Left ventricle myocardium inferior (tissue), 1 donor: ENCODE data around the gene NECTIN2. TPM values are rescaled to one million over a fixed set of nuclear protein-coding genes. Genes with fewer than 3 reads are reported as not detected.

ENCODE experiments used
- DNase-seq: peaks from one replicate; pipeline ENCODE4 v3.0.0-alpha.2; 2020
- H3K27ac ChIP-seq: fragments of 200-600 bp; replicated peaks from 2 replicates; pipeline ENCODE4 v1.8.0; 2021
- H3K27me3 ChIP-seq: fragments of 200-600 bp; 2 replicates; pipeline ENCODE4 v1.8.0; 2021; ENCODE audit warnings: low read depth
- H3K36me3 ChIP-seq: fragments of 200-600 bp; 2 replicates; pipeline ENCODE4 v1.8.0; 2021
- H3K4me1 ChIP-seq: fragments of 200-600 bp; 2 replicates; pipeline ENCODE4 v1.8.0; 2021
- H3K4me3 ChIP-seq: fragments of 200-600 bp; 2 replicates; pipeline ENCODE4 v1.8.0; 2021; ENCODE audit warnings: mild to moderate bottlenecking, moderate library complexity
- H3K9me3 ChIP-seq: fragments of 200-600 bp; replicated peaks from 2 replicates; pipeline ENCODE4 v1.8.0; 2021
- intact Hi-C: fragments of 100-400 bp; cut with micrococcal nuclease; formaldehyde crosslinking; loops from one replicate; pipeline ENCODE4 v1.11.0; 2022
- total RNA-seq: library from RNA; stranded (reverse); fragmentation: NEBNext Ultra II Directional; extraction: Animal tissue kit (Norgen Biotek cat#: 25700); gene quantifications from one replicate; pipeline ENCODE4 v1.2.1, GENCODE V29; 2021
- TF ChIP-seq, protein P1 (sequence below): fragments of 200-600 bp; IDR thresholded peaks from 2 replicates; pipeline ENCODE4 v1.8.0; 2021; ENCODE audit warnings: antibody characterized with exemption, mild to moderate bottlenecking, borderline replicate concordance
- donor health status: DM: no; HTN: yes; CAD: no; lungs with severe emphysema.

Gene NECTIN2
- total RNA-seq, 1 donor from 2014 or later = 40.7 TPM

DNA sequence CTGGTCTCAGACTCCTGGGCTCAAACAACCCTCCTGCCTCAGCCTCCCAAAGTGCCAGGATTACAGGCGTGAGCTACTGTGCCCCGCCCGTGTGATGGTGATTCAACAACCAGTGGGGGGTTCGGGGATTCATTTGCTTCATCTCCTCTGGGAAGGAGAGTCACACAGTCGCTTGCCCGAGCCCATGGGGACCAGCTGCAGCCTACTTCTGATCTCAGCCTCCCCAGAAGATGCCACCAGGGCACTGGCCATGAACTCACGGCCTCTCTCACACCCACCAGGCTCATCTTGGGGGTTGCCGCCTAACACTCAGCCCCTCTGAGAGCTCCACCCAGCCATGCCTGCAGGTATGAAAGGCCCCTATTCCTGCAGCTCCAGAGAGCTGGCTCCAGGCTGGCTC lies 51.7 kb downstream of the NECTIN2 start:
- intact Hi-C loops = no loop called here
- Histone ChIP-seq H3K27me3 (no peaks in the 10 kb centered on the region), H3K36me3 (peaks cover 91% of the 10 kb centered on the region), H3K27ac (no peak overlapping the region), H3K4me3 (no peak overlapping the region), H3K4me1 (peaks cover 5% of the 10 kb centered on the region), H3K9me3 (no peaks in the 10 kb centered on the region)
- DNase-seq = no peak
- TF ChIP-seq, protein P1, sequence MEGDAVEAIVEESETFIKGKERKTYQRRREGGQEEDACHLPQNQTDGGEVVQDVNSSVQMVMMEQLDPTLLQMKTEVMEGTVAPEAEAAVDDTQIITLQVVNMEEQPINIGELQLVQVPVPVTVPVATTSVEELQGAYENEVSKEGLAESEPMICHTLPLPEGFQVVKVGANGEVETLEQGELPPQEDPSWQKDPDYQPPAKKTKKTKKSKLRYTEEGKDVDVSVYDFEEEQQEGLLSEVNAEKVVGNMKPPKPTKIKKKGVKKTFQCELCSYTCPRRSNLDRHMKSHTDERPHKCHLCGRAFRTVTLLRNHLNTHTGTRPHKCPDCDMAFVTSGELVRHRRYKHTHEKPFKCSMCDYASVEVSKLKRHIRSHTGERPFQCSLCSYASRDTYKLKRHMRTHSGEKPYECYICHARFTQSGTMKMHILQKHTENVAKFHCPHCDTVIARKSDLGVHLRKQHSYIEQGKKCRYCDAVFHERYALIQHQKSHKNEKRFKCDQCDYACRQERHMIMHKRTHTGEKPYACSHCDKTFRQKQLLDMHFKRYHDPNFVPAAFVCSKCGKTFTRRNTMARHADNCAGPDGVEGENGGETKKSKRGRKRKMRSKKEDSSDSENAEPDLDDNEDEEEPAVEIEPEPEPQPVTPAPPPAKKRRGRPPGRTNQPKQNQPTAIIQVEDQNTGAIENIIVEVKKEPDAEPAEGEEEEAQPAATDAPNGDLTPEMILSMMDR = no peak

DNA sequence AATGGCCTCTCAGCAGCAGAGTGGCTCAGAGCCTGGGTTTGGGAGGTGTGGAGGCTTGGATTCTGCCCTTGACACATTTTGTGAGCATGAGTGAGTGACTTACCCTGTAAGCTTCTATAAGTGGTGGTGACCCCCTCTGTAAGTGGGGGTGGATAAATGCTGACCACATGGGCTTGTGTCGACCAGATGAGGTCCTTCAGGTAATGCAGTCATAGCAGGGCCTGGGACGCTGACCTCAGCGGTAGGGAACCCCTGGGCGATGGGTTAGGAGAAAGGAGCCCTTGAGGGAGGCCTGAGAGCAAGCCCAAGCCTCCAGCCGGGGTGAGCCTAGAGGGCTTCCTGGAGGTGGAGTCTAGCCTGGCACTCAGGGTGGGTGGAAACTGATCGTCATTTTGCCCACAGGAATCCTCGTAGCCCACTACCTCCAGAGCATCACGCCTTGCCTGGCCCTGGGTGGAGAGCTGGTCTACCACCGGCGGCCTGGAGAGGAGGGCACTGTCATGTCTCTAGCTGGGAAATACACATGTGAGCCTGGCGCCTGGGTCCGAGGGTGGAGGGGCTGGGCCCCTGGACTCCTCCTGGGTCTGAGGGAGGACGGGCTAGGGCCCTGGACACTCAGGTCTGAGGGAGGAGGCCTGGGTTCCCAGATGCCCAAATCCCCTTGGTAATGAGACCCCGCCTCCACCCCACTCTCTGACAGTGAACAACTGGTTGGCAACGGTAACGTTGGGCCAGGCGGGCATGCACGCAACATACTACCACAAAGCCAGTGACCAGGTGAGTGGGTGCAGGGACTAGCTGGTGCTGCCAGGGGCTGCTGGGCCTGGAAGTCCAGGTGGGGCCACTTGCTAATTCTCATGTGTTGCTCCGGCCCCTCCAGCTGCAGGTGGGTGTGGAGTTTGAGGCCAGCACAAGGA lies 54.5 kb downstream of the NECTIN2 start:
- no peaks in the 10 kb centered on the region for H3K9me3 ChIP-seq
- no peak overlapping the region for H3K4me3 ChIP-seq
- H3K4me1 ChIP-seq = peaks cover 12% of the 10 kb centered on the region
- H3K36me3 ChIP-seq = peaks cover 68% of the 10 kb centered on the region
- DNase-seq = no peak
- no peak overlapping the region for H3K27ac ChIP-seq
- intact Hi-C loops = loop anchor here (5.0 kb wide), 1 partner anchor 52 kb away; no protein-coding TSS in a partner anchor
- peaks cover 10% of the 10 kb centered on the region for H3K27me3 ChIP-seq
- TF ChIP-seq, protein P1 = no peak

DNA sequence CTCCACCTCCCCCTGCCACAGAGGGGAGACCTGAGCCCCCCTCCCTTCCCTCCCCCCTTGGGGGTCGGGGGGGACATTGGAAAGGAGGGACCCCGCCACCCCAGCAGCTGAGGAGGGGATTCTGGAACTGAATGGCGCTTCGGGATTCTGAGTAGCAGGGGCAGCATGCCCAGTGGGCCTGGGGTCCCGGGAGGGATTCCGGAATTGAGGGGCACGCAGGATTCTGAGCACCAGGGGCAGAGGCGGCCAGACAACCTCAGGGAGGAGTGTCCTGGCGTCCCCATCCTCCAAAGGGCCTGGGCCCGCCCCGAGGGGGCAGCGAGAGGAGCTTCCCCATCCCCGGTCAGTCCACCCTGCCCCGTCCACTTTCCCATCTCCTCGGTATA lies 57.1 kb downstream of the NECTIN2 start:
- Histone ChIP-seq H3K36me3 (peaks cover 44% of the 10 kb centered on the region), H3K27ac (no peak overlapping the region), H3K27me3 (peaks cover 36% of the 10 kb centered on the region), H3K4me1 (peaks cover 22% of the 10 kb centered on the region), H3K4me3 (no peak overlapping the region), H3K9me3 (no peaks in the 10 kb centered on the region)
- intact Hi-C loops = loop anchor here (5.0 kb wide), 1 partner anchor 49 kb away; no protein-coding TSS in a partner anchor
- TF ChIP-seq, protein P1 = no peak
- no peak for DNase-seq

DNA sequence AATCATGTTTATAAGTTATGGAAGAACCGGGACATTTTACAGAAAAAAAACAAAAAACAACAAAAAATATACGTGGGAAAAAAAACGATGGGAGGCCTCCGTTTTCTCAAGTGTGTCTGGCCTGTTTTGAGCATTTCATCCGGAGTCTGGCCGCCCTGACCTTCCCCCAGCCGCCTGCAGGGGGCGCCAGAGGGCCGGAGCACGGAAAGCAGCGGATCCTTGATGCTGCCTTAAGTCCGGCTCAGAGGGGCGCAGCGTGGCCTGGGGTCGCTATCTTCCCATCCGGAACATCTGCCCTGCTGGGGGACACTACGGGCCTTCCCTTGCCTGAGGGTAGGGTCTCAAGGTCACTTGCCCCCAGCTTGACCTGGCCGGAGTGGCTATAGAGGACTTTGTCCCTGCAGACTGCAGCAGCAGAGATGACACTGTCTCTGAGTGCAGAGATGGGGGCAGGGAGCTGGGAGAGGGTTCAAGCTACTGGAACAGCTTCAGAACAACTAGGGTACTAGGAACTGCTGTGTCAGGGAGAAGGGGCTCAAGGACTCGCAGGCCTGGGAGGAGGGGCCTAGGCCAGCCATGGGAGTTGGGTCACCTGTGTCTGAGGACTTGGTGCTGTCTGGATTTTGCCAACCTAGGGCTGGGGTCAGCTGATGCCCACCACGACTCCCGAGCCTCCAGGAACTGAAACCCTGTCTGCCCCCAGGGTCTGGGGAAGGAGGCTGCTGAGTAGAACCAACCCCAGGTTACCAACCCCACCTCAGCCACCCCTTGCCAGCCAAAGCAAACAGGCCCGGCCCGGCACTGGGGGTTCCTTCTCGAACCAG lies 57.7 kb downstream of the NECTIN2 start:
- no peak overlapping the region for H3K4me3 ChIP-seq
- H3K27me3 ChIP-seq = peaks cover 42% of the 10 kb centered on the region
- H3K4me1 ChIP-seq = peaks cover 22% of the 10 kb centered on the region
- TF ChIP-seq, protein P1 = peak; percentile 99
- no peak overlapping the region for H3K27ac ChIP-seq
- H3K9me3 ChIP-seq = no peaks in the 10 kb centered on the region
- intact Hi-C loops = loop anchor here (5.0 kb wide), 1 partner anchor 48 kb away; no protein-coding TSS in a partner anchor
- peak; percentile 74 for DNase-seq
- H3K36me3 ChIP-seq = peaks cover 38% of the 10 kb centered on the region

DNA sequence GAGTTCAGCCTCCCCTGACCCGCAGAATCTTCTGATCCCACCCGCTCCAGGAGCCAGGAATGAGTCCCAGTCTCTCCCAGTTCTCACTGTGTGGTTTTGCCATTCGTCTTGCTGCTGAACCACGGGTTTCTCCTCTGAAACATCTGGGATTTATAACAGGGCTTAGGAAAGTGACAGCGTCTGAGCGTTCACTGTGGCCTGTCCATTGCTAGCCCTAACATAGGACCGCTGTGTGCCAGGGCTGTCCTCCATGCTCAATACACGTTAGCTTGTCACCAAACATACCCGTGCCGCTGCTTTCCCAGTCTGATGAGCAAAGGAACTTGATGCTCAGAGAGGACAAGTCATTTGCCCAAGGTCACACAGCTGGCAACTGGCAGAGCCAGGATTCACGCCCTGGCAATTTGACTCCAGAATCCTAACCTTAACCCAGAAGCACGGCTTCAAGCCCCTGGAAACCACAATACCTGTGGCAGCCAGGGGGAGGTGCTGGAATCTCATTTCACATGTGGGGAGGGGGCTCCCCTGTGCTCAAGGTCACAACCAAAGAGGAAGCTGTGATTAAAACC lies 58.4 kb downstream of the NECTIN2 start:
- Histone ChIP-seq H3K27me3 (peaks cover 42% of the 10 kb centered on the region), H3K4me3 (no peak overlapping the region), H3K4me1 (peaks cover 22% of the 10 kb centered on the region), H3K27ac (no peak overlapping the region), H3K36me3 (peaks cover 35% of the 10 kb centered on the region), H3K9me3 (no peaks in the 10 kb centered on the region)
- no peak for DNase-seq
- intact Hi-C loops = loop anchor here (5.0 kb wide), 1 partner anchor 48 kb away; no protein-coding TSS in a partner anchor
- TF ChIP-seq, protein P1 = no peak
